GM19035 (cell line): ENCODE measurements around the gene WDR76.

Source experiments
- ATAC-seq: cut with Tn5 transposase; IDR thresholded peaks from one replicate; pipeline ENCODE4 v1.9.1; 2021; ENCODE audit not compliant: unreplicated experiment

Gene WDR76

GRCh38 chr15:43911235-43911781 is 84.5 kb downstream of the WDR76 start:
- no peak for ATAC-seq

- no peak for ATAC-seq
Measured at GRCh38 chr15:43912208-43912607, 85.4 kb downstream of the WDR76 start.

- no peak for ATAC-seq
Measured at GRCh38 chr15:43913026-43913780, 86.4 kb downstream of the WDR76 start.

GRCh38 chr15:43913941-43914340 is 87.1 kb downstream of the WDR76 start:
- no peak for ATAC-seq

- ATAC-seq = no peak
Measured at GRCh38 chr15:43915631-43916325, 89.0 kb downstream of the WDR76 start.

- ATAC-seq = no peak
Measured at GRCh38 chr15:43916326-43916660, 89.5 kb downstream of the WDR76 start.
